GM18499 (cell line): ENCODE measurements around the gene NRP1.
"Not testable (repeated sequence)": the region's sequence is repeated elsewhere in the genome, so short reads cannot be mapped to it uniquely, and the experiment has no call there.

Source experiments
- ATAC-seq: cut with Tn5 transposase; IDR thresholded peaks from one replicate; pipeline ENCODE4 v1.9.1; 2021; ENCODE audit warnings: moderate number of reproducible peaks; ENCODE audit not compliant: insufficient read depth, unreplicated experiment

NRP1 gene

GRCh38 chr10:33334153-33334804 is at the start of gene NRP1:
Gene NRP1, minus strand, starts transcription at chr10:33334667. Its CDS starts 285 bp downstream, at chr10:33334382.
- ATAC-seq: no peak

- not testable (repeated sequence) for ATAC-seq
Observed at GRCh38 chr10:33384201-33384600, 49.7 kb upstream of the NRP1 start.

- no peak for ATAC-seq
Observed at GRCh38 chr10:33382921-33383713, 48.6 kb upstream of the NRP1 start.

- ATAC-seq: no peak
Observed at GRCh38 chr10:33382216-33382600, 47.7 kb upstream of the NRP1 start.

GRCh38 chr10:33381451-33382215 is 47.2 kb upstream of the NRP1 start:
- ATAC-seq: no peak

GRCh38 chr10:33377658-33378025 is 43.2 kb upstream of the NRP1 start:
- ATAC-seq: no peak

GRCh38 chr10:33376976-33377657 is 42.6 kb upstream of the NRP1 start:
- ATAC-seq: no peak

GRCh38 chr10:33376476-33376875 is 42.0 kb upstream of the NRP1 start:
- no peak for ATAC-seq

- no peak for ATAC-seq
Observed at GRCh38 chr10:33373263-33373662, 38.8 kb upstream of the NRP1 start.

GRCh38 chr10:33371234-33371633 is 36.8 kb upstream of the NRP1 start:
- no peak for ATAC-seq

GRCh38 chr10:33370434-33370930 is 36.0 kb upstream of the NRP1 start:
- ATAC-seq: no peak

GRCh38 chr10:33368086-33368485 is 33.6 kb upstream of the NRP1 start:
- ATAC-seq: no peak

GRCh38 chr10:33365871-33366411 is 31.5 kb upstream of the NRP1 start:
- ATAC-seq: no peak

GRCh38 chr10:33365301-33365700 is 30.8 kb upstream of the NRP1 start:
- ATAC-seq: no peak

GRCh38 chr10:33363106-33363505 is 28.6 kb upstream of the NRP1 start:
- no peak for ATAC-seq

GRCh38 chr10:33358016-33358415 is 23.5 kb upstream of the NRP1 start:
- ATAC-seq: no peak

- no peak for ATAC-seq
Observed at GRCh38 chr10:33355274-33355673, 20.8 kb upstream of the NRP1 start.

- ATAC-seq: no peak
Observed at GRCh38 chr10:33353853-33354252, 19.4 kb upstream of the NRP1 start.

GRCh38 chr10:33353334-33353733 is 18.9 kb upstream of the NRP1 start:
- ATAC-seq: no peak

- no peak for ATAC-seq
Observed at GRCh38 chr10:33352615-33353014, 18.1 kb upstream of the NRP1 start.
